GM12891 (cell line): ENCODE measurements around the gene FNDC3B.

Experiments used
- DNase-seq: peaks from one replicate; pipeline ENCODE4 v3.0.0; 2011; ENCODE audit warnings: low spot score; ENCODE audit not compliant: insufficient read length
- FAIRE-seq: peaks from 2 replicates; lab custom pipeline; 2011; peaks lifted over from hg19 to GRCh38; lab: Jason Lieb, UNC
- PAX5 ChIP-seq: IDR thresholded peaks from 2 replicates; pipeline ENCODE4 v1.6.1; 2011; ENCODE audit warnings: low read length, moderate library complexity, mild to moderate bottlenecking; ENCODE audit not compliant: insufficient read depth, severe bottlenecking
- POLR2A ChIP-seq: IDR thresholded peaks from 2 replicates; pipeline ENCODE4 v1.6.1; 2011; ENCODE audit warnings: low read depth, low read length, control low read depth
- POLR2AphosphoS5 ChIP-seq: IDR thresholded peaks from 2 replicates; pipeline ENCODE4 v1.6.1; 2011; ENCODE audit warnings: low read depth, low read length, control low read depth
- POU2F2 ChIP-seq: IDR thresholded peaks from 2 replicates; pipeline ENCODE4 v1.6.1; 2011; ENCODE audit warnings: low read depth, mild to moderate bottlenecking, control low read depth, low read length, moderate library complexity
- SPI1 ChIP-seq: IDR thresholded peaks from 2 replicates; pipeline ENCODE4 v1.6.1; 2011; ENCODE audit warnings: low read depth, low read length, control low read depth
- TAF1 ChIP-seq: IDR thresholded peaks from 2 replicates; pipeline ENCODE4 v1.6.1; 2011; ENCODE audit warnings: low read depth, low read length, control low read depth

The FNDC3B gene

GRCh38 chr3:172170073-172170709 lies 130.8 kb downstream of the FNDC3B start:
- TF ChIP-seq POU2F2 (no peak), SPI1 (no peak), POLR2AphosphoS5 (no peak), TAF1 (no peak), PAX5 (no peak), POLR2A (no peak)
- FAIRE-seq (no peak), DNase-seq (no peak)

- no peak for TF ChIP-seq PAX5
- no peak for TF ChIP-seq TAF1
- TF ChIP-seq POLR2A = no peak
- DNase-seq (no peak), FAIRE-seq (no peak)
These were observed 131.5 kb downstream of the FNDC3B start for GRCh38 chr3:172170841-172171240.

DNA sequence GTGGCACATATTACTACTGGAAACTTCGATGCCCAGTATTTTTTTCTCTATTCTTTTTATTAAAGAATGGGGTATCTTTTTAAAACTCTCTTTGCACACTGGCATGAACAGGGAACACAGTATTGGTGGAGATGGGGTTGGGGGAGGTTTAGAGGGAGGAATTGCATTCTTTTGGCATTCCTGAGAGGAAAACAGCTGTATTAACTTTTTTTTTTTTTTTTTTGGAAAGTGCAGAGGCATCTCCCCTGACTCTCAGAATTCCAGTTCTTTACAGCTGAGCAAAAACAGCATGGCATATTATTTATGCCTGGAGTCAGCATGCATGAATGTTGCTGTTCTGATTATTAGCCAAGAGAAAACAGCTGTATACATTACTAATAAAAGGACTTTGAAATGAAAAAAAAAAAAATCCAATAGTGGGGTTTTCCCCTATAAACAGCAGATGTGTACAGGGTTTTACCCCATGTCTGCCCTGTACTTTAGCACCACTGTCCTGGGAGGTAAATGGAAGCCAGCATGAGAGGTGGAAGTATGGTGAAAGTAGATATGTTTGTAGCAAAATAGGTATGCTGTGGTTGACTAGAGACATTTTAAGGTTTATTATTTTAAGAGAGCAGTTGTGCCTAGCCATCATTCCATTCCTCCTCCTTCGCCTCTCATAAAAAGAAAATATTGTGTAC lies 132.2 kb downstream of the FNDC3B start:
- FAIRE-seq (no peak), DNase-seq (no peak)
- TF ChIP-seq SPI1 = no peak
- TF ChIP-seq POLR2A = no peak

GRCh38 chr3:172173316-172174254 lies 134.2 kb downstream of the FNDC3B start:
- no peak for DNase-seq
- FAIRE-seq = no peak
- TF ChIP-seq POLR2AphosphoS5 (no peak), SPI1 (no peak), POU2F2 (no peak), TAF1 (no peak), POLR2A (no peak), PAX5 (no peak)

DNA sequence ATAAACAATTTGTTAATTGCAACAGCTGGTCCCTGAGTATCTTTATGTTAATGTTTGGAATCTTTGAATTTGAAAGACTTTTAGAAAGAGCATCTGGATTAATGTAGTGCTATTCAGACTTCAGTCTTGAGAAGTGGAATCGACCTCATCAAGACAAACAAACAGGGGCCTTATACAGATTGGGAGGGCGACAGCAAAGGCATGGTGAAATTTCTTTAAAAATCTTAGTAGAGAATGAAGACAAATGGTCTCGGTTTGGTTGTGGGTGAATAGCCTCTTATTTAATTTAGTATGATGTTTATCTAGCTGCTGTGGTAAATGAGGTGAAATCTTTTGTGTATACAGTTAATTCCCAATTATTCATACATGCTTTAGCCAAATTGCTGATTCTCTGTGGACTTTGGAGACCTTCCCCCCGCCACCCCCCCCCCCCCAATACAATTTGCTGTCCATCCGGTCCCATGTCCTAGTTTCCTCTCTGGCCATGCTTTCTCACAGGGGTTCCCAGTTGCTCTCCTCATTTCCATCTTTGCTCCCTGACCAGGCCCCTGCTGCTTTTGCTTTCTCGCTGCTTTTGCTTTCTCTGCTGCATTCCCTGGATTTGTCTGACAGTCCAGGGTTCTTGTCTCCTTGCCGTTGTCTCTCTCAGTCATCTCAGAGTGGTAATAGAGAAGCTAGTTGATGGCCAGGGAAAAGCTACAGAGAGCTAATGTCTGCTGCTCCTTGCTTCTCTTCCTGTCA lies 135.3 kb downstream of the FNDC3B start:
- DNase-seq (no peak), FAIRE-seq (no peak)
- TF ChIP-seq POLR2A (no peak), PAX5 (no peak), TAF1 (no peak), POLR2AphosphoS5 (no peak), SPI1 (no peak), POU2F2 (no peak)

DNA sequence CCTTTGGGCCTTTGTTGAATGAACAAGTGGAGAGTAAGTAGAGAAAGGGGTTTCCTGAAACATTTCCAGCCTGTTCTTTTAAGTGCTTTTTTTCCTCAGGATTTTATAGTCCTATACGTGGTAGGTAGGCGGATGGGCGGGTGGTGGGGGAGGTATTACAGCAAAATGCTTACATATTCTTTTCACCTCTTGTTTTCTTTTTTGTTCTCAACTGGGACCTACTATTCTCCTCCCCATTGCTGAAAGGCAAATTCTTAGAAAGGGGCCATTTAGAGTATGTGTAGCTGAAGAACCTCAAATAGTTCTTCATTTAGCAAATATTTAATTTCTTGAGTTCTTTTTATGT lies 135.8 kb downstream of the FNDC3B start:
- FAIRE-seq (no peak), DNase-seq (no peak)
- no peak for TF ChIP-seq POU2F2
- TF ChIP-seq SPI1 = no peak
- TF ChIP-seq TAF1 = no peak
- no peak for TF ChIP-seq PAX5
- no peak for TF ChIP-seq POLR2AphosphoS5
- TF ChIP-seq POLR2A = no peak

DNA sequence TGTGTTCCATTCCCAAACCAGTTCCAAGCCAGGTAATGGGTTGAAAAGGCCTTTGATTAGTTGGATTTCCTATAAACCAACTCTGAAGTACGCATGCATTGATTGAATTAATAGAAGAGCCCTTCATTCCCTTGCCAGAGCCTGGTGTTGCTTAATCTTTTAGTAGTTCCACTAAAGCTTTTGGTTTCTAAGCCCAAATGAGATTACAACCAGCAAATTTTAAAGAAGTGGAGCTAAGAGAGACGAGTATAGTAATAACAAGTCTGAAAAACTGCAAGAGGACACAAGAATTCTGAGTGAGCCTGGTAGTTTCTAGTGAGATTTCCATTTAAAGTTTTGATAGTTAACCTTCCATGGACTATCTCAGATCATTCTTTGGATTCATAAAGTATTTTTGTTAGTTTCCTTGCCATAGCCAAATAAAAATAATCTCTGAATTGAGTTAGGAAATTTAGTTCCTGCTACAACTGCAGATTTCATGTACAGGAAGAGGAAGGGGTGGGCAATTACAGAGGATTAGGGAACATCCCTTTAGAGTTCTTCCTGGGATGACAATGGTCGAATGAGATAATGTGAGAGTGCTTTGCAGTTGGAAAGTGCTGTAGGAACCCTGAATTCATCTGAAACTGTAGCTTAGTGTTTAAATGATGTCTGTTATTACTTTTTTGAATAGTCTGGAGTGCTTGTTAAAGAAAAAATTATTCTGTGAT lies 136.8 kb downstream of the FNDC3B start:
- TF ChIP-seq POU2F2 (no peak), POLR2A (no peak), SPI1 (no peak), POLR2AphosphoS5 (no peak), PAX5 (no peak), TAF1 (no peak)
- FAIRE-seq (no peak), DNase-seq (no peak)

DNA sequence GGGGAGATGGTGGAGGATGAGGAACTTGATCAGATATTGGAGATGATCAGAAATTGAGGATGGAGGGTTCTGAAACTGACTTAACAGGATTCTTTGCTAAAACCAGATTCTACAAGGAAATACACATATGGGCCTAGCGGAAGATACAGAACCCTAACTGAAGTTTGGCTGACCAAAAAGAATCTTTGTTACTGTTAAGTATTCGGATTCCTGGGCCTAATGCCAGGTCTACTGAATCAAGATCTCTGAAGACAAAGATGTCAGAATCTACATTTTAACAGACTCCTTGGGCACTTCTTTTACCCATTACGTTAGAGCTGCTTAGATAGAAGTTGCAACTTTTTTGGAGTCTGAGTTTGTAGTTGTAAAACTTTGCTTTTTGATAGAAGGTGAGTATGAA lies 137.7 kb downstream of the FNDC3B start:
- FAIRE-seq (no peak), DNase-seq (no peak)
- TF ChIP-seq SPI1 (no peak), POU2F2 (no peak), POLR2AphosphoS5 (no peak), PAX5 (no peak), TAF1 (no peak), POLR2A (no peak)
